ENCODE measurements around the gene DHRS7B.

DHRS7B gene

GRCh38 chr17:21228845-21229244 lies 102.1 kb downstream of the DHRS7B start:
- Histone ChIP-seq H3K4me1 (ENCODE audit: control insufficient read depth, insufficient read depth, low read depth, low read length) (peaks cover 2% of the 10 kb centered on the region), H3K9ac (ENCODE audit: low read length) (no peak overlapping the region), H2BK12ac (ENCODE audit: low read length in 2 of 2) (no peak overlapping the region), H2BK5ac (ENCODE audit: low read depth, low read length, poor library complexity, severe bottlenecking) (no peak overlapping the region), H3K36me3 (ENCODE audit: control insufficient read depth in 1 of 2, insufficient read depth in 2 of 2, low read depth in 1 of 2, low read length in 2 of 2) (no peaks in the 10 kb centered on the region), H3K27me3 (ENCODE audit: control insufficient read depth in 1 of 2, insufficient read depth in 1 of 2, low read length in 2 of 2) (no peaks in the 10 kb centered on the region), H3K23ac (ENCODE audit: low read length in 2 of 2) (no peak overlapping the region), H3K4me2 (ENCODE audit: low read length, poor library complexity, severe bottlenecking) (no peak overlapping the region), H2AK5ac (ENCODE audit: low read length, severe bottlenecking) (no peak overlapping the region), H4K8ac (ENCODE audit: low read length) (no peak overlapping the region), H4K91ac (ENCODE audit: low read length) (no peak overlapping the region), H3K4ac (ENCODE audit: low read depth in 1 of 2, low read length in 2 of 2) (no peak overlapping the region), H2BK15ac (ENCODE audit: low read depth, poor library complexity, severe bottlenecking) (no peak overlapping the region), H3K9me3 (ENCODE audit: control insufficient read depth, low read length) (peaks cover 4% of the 10 kb centered on the region), H2AFZ (ENCODE audit: low read depth, low read length) (no peak overlapping the region), H3K14ac (ENCODE audit: low read length in 2 of 2) (no peak overlapping the region), H3K79me1 (replicated peaks; ENCODE audit: low read length, poor library complexity, severe bottlenecking) (no peaks in the 10 kb centered on the region), H3K4me3 (ENCODE audit: insufficient read depth in 1 of 2, low read depth in 1 of 2, low read length in 2 of 2) (no peak overlapping the region), H3K27ac (ENCODE audit: low read length, poor library complexity, severe bottlenecking) (no peak overlapping the region), H3K18ac (ENCODE audit: low read depth in 1 of 2, low read length in 2 of 2) (no peak overlapping the region), H2BK120ac (ENCODE audit: low read depth, low read length) (no peak overlapping the region)
- 88% methylated on average over 1 of the region's 2 CpGs for WGBS
- no peak for DNase-seq

GRCh38 chr17:21231533-21231932 lies 104.8 kb downstream of the DHRS7B start:
- no peak overlapping the region for H2BK5ac ChIP-seq (ENCODE audit: low read depth, low read length, poor library complexity, severe bottlenecking)
- no peak overlapping the region for H3K4ac ChIP-seq (ENCODE audit: low read depth in 1 of 2, low read length in 2 of 2)
- no peak overlapping the region for H3K14ac ChIP-seq (ENCODE audit: low read length in 2 of 2)
- peaks cover 0 to 8% of the 10 kb centered on the region in 2 experiments for H3K27me3 ChIP-seq (ENCODE audit: control insufficient read depth in 1 of 2, insufficient read depth in 1 of 2, low read length in 2 of 2)
- H3K9ac ChIP-seq (ENCODE audit: low read length) = no peak overlapping the region
- no peak overlapping the region for H2BK15ac ChIP-seq (ENCODE audit: low read depth, poor library complexity, severe bottlenecking)
- H4K91ac ChIP-seq (ENCODE audit: low read length) = no peak overlapping the region
- H3K9me3 ChIP-seq (ENCODE audit: control insufficient read depth, low read length) = peaks cover 4% of the 10 kb centered on the region
- H3K79me1 ChIP-seq (replicated peaks; ENCODE audit: low read length, poor library complexity, severe bottlenecking) = no peaks in the 10 kb centered on the region
- no peak overlapping the region for H2BK12ac ChIP-seq (ENCODE audit: low read length in 2 of 2)
- H2BK120ac ChIP-seq (ENCODE audit: low read depth, low read length) = no peak overlapping the region
- no peak overlapping the region for H4K8ac ChIP-seq (ENCODE audit: low read length)
- H3K27ac ChIP-seq (ENCODE audit: low read length, poor library complexity, severe bottlenecking) = no peak overlapping the region
- H3K23ac ChIP-seq (ENCODE audit: low read length in 2 of 2) = no peak overlapping the region
- H3K4me2 ChIP-seq (ENCODE audit: low read length, poor library complexity, severe bottlenecking) = no peak overlapping the region
- H3K4me3 ChIP-seq (ENCODE audit: insufficient read depth in 1 of 2, low read depth in 1 of 2, low read length in 2 of 2) = no peak overlapping the region
- H3K4me1 ChIP-seq (ENCODE audit: control insufficient read depth, insufficient read depth, low read depth, low read length) = peaks cover 2% of the 10 kb centered on the region
- no peak overlapping the region for H3K18ac ChIP-seq (ENCODE audit: low read depth in 1 of 2, low read length in 2 of 2)
- no peak overlapping the region for H2AK5ac ChIP-seq (ENCODE audit: low read length, severe bottlenecking)
- no peak overlapping the region for H2AFZ ChIP-seq (ENCODE audit: low read depth, low read length)
- WGBS = 87% methylated on average over 6 of the region's 6 CpGs
- no peak for DNase-seq
- no peaks in the 10 kb centered on the region for H3K36me3 ChIP-seq (ENCODE audit: control insufficient read depth in 1 of 2, insufficient read depth in 2 of 2, low read depth in 1 of 2, low read length in 2 of 2)

GRCh38 chr17:21232033-21232749 lies 105.4 kb downstream of the DHRS7B start:
- no peak overlapping the region for H2BK5ac ChIP-seq (ENCODE audit: low read depth, low read length, poor library complexity, severe bottlenecking)
- H3K79me1 ChIP-seq (replicated peaks; ENCODE audit: low read length, poor library complexity, severe bottlenecking) = no peaks in the 10 kb centered on the region
- peaks cover 0 to 14% of the 10 kb centered on the region in 2 experiments for H3K27me3 ChIP-seq (ENCODE audit: control insufficient read depth in 1 of 2, insufficient read depth in 1 of 2, low read length in 2 of 2)
- peaks cover 2% of the 10 kb centered on the region for H3K4me1 ChIP-seq (ENCODE audit: control insufficient read depth, insufficient read depth, low read depth, low read length)
- no peaks in the 10 kb centered on the region for H3K36me3 ChIP-seq (ENCODE audit: control insufficient read depth in 1 of 2, insufficient read depth in 2 of 2, low read depth in 1 of 2, low read length in 2 of 2)
- H2BK15ac ChIP-seq (ENCODE audit: low read depth, poor library complexity, severe bottlenecking) = no peak overlapping the region
- H3K23ac ChIP-seq (ENCODE audit: low read length in 2 of 2) = no peak overlapping the region
- H3K4ac ChIP-seq (ENCODE audit: low read depth in 1 of 2, low read length in 2 of 2) = no peak overlapping the region
- no peak overlapping the region for H3K14ac ChIP-seq (ENCODE audit: low read length in 2 of 2)
- H3K27ac ChIP-seq (ENCODE audit: low read length, poor library complexity, severe bottlenecking) = no peak overlapping the region
- H4K8ac ChIP-seq (ENCODE audit: low read length) = no peak overlapping the region
- H3K4me3 ChIP-seq (ENCODE audit: insufficient read depth in 1 of 2, low read depth in 1 of 2, low read length in 2 of 2) = no peak overlapping the region
- H3K4me2 ChIP-seq (ENCODE audit: low read length, poor library complexity, severe bottlenecking) = no peak overlapping the region
- H2BK12ac ChIP-seq (ENCODE audit: low read length in 2 of 2) = no peak overlapping the region
- 89% methylated on average over 4 of the region's 4 CpGs for WGBS
- no peak overlapping the region for H2AFZ ChIP-seq (ENCODE audit: low read depth, low read length)
- no peak overlapping the region for H3K18ac ChIP-seq (ENCODE audit: low read depth in 1 of 2, low read length in 2 of 2)
- H3K9me3 ChIP-seq (ENCODE audit: control insufficient read depth, low read length) = peaks cover 4% of the 10 kb centered on the region
- no peak overlapping the region for H3K9ac ChIP-seq (ENCODE audit: low read length)
- H2AK5ac ChIP-seq (ENCODE audit: low read length, severe bottlenecking) = no peak overlapping the region
- DNase-seq = no peak
- no peak overlapping the region for H4K91ac ChIP-seq (ENCODE audit: low read length)
- H2BK120ac ChIP-seq (ENCODE audit: low read depth, low read length) = no peak overlapping the region

GRCh38 chr17:21233581-21234347 lies 107.0 kb downstream of the DHRS7B start:
- no peak overlapping the region for H3K23ac ChIP-seq (ENCODE audit: low read length in 2 of 2)

More at GRCh38 chr17:21233581-21234347, 107.0 kb downstream of the DHRS7B start:
- Histone ChIP-seq H3K4me3 (ENCODE audit: insufficient read depth in 1 of 2, low read depth in 1 of 2, low read length in 2 of 2) (peak overlapping the region in 1 of 2 experiments; percentile 33), H2BK5ac (ENCODE audit: low read depth, low read length, poor library complexity, severe bottlenecking) (no peak overlapping the region), H3K9ac (ENCODE audit: low read length) (peak overlapping the region; percentile 52), H3K14ac (ENCODE audit: low read length in 2 of 2) (no peak overlapping the region), H3K27ac (ENCODE audit: low read length, poor library complexity, severe bottlenecking) (no peak overlapping the region), H3K36me3 (ENCODE audit: control insufficient read depth in 1 of 2, insufficient read depth in 2 of 2, low read depth in 1 of 2, low read length in 2 of 2) (no peaks in the 10 kb centered on the region), H3K18ac (ENCODE audit: low read depth in 1 of 2, low read length in 2 of 2) (no peak overlapping the region), H3K79me1 (replicated peaks; ENCODE audit: low read length, poor library complexity, severe bottlenecking) (no peaks in the 10 kb centered on the region), H2AK5ac (ENCODE audit: low read length, severe bottlenecking) (no peak overlapping the region), H3K4me2 (ENCODE audit: low read length, poor library complexity, severe bottlenecking) (no peak overlapping the region), H3K4me1 (ENCODE audit: control insufficient read depth, insufficient read depth, low read depth, low read length) (peaks cover 2% of the 10 kb centered on the region), H3K27me3 (ENCODE audit: control insufficient read depth in 1 of 2, insufficient read depth in 1 of 2, low read length in 2 of 2) (peaks cover 0 to 25% of the 10 kb centered on the region in 2 experiments), H3K9me3 (ENCODE audit: control insufficient read depth, low read length) (peaks cover 4% of the 10 kb centered on the region), H3K4ac (ENCODE audit: low read depth in 1 of 2, low read length in 2 of 2) (no peak overlapping the region), H2AFZ (ENCODE audit: low read depth, low read length) (no peak overlapping the region), H2BK12ac (ENCODE audit: low read length in 2 of 2) (no peak overlapping the region), H2BK15ac (ENCODE audit: low read depth, poor library complexity, severe bottlenecking) (no peak overlapping the region), H4K91ac (ENCODE audit: low read length) (no peak overlapping the region), H2BK120ac (ENCODE audit: low read depth, low read length) (no peak overlapping the region), H4K8ac (ENCODE audit: low read length) (no peak overlapping the region)
- no peak for DNase-seq
- WGBS = 71% methylated on average over 7 of the region's 7 CpGs

Measured in mesenchymal stem cell (in vitro differentiated cells and primary cell).